ENCODE data around the gene SMARCD2.

The SMARCD2 gene

DNA sequence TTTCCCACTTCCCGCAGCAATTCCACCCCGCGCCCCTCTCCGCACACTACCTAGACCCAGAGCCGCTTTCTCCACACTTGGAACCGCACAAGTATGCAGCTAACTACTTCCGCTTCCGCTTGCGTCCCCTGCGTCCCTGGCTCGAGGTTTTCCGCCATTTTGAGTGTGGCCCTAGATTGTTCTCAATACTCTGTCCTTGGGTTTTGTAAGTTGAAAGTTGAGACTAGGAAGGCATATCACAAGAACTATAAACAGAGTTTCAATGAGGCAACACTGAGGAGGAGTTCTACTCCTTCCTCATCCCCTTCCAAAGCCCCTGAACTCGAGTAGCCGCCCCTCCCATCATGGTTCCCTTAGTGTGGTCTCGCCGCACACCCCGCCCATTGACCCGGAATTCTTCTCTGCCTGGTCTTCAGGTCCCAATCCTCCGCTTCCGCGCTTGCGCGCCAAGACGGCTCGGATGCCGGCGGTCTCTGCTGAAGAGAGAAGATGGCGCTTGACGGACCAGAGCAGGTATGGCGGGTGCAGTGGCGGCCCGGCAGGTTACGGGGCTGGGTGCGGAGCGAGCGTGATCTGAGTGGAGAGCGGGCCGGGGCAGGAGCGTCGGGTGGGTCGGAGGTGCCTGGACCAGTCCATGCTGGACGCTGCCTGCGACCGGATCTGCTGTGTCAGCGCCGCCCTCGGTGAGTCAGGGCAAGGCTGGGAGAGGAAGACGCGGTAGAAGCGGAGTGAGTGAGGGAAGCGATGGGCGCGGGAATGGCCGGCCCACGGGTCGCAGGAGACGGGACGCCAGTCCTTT, 15.3 kb downstream of the SMARCD2 start, which contains the start of the genes FTSJ3 and PSMC5:
Gene FTSJ3, minus strand, starts transcription at position 662 of the 799 bp plus-strand sequence. CDS start 761 bp downstream, outside the sequence.
Gene PSMC5, plus strand, starts transcription at position 430 of the 799 bp plus-strand sequence. Its CDS starts 60 bp downstream, at position 490.
- Histone ChIP-seq H3K36me3 (ENCODE audit: insufficient read depth, low read length) (peaks cover 58% of the 10 kb centered on the region), H3K9me3 (ENCODE audit: insufficient read depth, low read depth, low read length) (no peaks in the 10 kb centered on the region), H3K9me2 (replicated peaks; ENCODE audit: low read depth, low read length) (no peaks in the 10 kb centered on the region), H3K79me2 (ENCODE audit: insufficient read depth, low read length) (peaks cover 92% of the 10 kb centered on the region), H3K27me3 (ENCODE audit: insufficient read depth, low read length, poor library complexity, severe bottlenecking) (no peaks in the 10 kb centered on the region), H3K4me3 (ENCODE audit: low read length, poor library complexity, severe bottlenecking) (peak within 1 kb of the TSS; percentile 87), H3K4me2 (ENCODE audit: low read depth, low read length, poor library complexity, severe bottlenecking) (peak within 1 kb of the TSS; percentile 82), H2AFZ (ENCODE audit: low read length) (peak within 1 kb of the TSS; percentile 98), H3F3A (ENCODE audit: low read depth) (no peaks in the 10 kb centered on the region; the same call in 1 of the 2 replicates), H3K4me1 (ENCODE audit: insufficient read depth, low read length, poor library complexity, severe bottlenecking) (peaks cover 75% of the 10 kb centered on the region), H3K9ac (ENCODE audit: low read depth, low read length, poor library complexity, severe bottlenecking) (peak within 1 kb of the TSS; percentile 89), H4K20me1 (ENCODE audit: insufficient read depth, low read length, poor library complexity, severe bottlenecking) (peaks cover 36% of the 10 kb centered on the region)
- TF ChIP-seq, protein P1, sequence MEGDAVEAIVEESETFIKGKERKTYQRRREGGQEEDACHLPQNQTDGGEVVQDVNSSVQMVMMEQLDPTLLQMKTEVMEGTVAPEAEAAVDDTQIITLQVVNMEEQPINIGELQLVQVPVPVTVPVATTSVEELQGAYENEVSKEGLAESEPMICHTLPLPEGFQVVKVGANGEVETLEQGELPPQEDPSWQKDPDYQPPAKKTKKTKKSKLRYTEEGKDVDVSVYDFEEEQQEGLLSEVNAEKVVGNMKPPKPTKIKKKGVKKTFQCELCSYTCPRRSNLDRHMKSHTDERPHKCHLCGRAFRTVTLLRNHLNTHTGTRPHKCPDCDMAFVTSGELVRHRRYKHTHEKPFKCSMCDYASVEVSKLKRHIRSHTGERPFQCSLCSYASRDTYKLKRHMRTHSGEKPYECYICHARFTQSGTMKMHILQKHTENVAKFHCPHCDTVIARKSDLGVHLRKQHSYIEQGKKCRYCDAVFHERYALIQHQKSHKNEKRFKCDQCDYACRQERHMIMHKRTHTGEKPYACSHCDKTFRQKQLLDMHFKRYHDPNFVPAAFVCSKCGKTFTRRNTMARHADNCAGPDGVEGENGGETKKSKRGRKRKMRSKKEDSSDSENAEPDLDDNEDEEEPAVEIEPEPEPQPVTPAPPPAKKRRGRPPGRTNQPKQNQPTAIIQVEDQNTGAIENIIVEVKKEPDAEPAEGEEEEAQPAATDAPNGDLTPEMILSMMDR (conservative IDR thresholded peaks at IDR 0.05; ENCODE audit: low read length), result peak; percentile 61
- TF ChIP-seq EZH2phosphoT487 (IDR thresholded peaks at IDR 0.05; ENCODE audit: borderline replicate concordance), result no peak

DNA sequence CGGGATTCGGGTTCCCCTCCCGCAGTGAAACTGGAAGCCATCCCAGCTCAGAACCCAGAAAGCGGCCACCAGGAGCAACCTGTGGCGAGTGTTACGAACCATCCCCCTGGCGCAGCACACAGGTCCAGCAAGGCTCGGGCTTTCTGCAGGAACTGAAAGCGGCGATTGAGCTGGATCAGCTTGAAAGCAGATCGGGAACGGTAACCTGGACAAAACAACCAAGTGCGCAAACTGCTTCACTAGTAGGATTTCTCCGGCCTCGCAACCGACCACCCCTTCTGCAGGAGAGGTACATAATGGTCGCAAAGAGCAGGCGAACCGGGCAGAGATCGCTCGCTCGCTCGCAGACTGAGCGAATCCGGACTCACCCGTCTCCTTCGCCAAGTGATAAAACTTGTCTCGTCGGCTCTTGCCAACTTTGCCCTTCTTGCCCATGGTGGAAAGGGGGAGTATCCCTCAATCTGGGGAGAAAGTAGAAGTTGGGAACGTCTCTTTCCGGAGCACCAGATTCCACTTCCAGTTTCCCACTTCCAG, 15.9 kb downstream of the SMARCD2 start:
- H3K4me1 ChIP-seq (ENCODE audit: insufficient read depth, low read length, poor library complexity, severe bottlenecking), result peaks cover 70% of the 10 kb centered on the region
- H3K79me2 ChIP-seq (ENCODE audit: insufficient read depth, low read length), result peaks cover 92% of the 10 kb centered on the region
- peak overlapping the region; percentile 98 for H2AFZ ChIP-seq (ENCODE audit: low read length)
- no peaks in the 10 kb centered on the region for H3K9me3 ChIP-seq (ENCODE audit: insufficient read depth, low read depth, low read length)
- peak overlapping the region; percentile 89 for H3K9ac ChIP-seq (ENCODE audit: low read depth, low read length, poor library complexity, severe bottlenecking)
- H3K4me3 ChIP-seq (ENCODE audit: low read length, poor library complexity, severe bottlenecking), result peak overlapping the region; percentile 87
- H4K20me1 ChIP-seq (ENCODE audit: insufficient read depth, low read length, poor library complexity, severe bottlenecking), result peaks cover 36% of the 10 kb centered on the region
- H3K27me3 ChIP-seq (ENCODE audit: insufficient read depth, low read length, poor library complexity, severe bottlenecking), result no peaks in the 10 kb centered on the region
- no peak for TF ChIP-seq EZH2phosphoT487 (IDR thresholded peaks at IDR 0.05; ENCODE audit: borderline replicate concordance)
- TF ChIP-seq, protein P1 (conservative IDR thresholded peaks at IDR 0.05; ENCODE audit: low read length), result no peak
- peak overlapping the region; percentile 82 for H3K4me2 ChIP-seq (ENCODE audit: low read depth, low read length, poor library complexity, severe bottlenecking)
- H3F3A ChIP-seq (ENCODE audit: low read depth), result no peaks in the 10 kb centered on the region; the same call in 1 of the 2 replicates
- peaks cover 58% of the 10 kb centered on the region for H3K36me3 ChIP-seq (ENCODE audit: insufficient read depth, low read length)
- no peaks in the 10 kb centered on the region for H3K9me2 ChIP-seq (replicated peaks; ENCODE audit: low read depth, low read length)

DNA sequence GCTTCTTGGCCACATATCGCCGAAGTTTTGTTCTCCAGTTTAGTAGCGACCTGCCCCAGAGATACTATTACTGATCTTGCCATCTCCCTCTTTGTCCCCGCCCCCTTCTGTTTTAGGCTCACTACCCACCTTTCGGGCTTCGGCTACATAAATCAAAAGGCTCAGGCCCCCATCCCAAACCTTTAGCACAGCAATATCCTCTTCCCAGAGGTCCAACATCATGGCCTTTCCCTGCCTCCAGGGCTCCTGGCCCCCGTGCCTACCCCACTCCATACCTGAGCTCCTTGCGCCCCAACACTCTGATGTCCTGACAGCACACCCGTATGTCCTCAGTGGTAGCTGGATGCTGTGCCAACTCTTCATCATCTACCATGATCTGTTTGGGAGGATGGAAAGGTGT, 18.1 kb downstream of the SMARCD2 start:
- peaks cover 56% of the 10 kb centered on the region for H3K36me3 ChIP-seq (ENCODE audit: insufficient read depth, low read length)
- H3K4me2 ChIP-seq (ENCODE audit: low read depth, low read length, poor library complexity, severe bottlenecking), result peak overlapping the region; percentile 82
- H3F3A ChIP-seq (ENCODE audit: low read depth), result peaks cover 5% of the 10 kb centered on the region; the same call in 1 of the 2 replicates
- H3K9me2 ChIP-seq (replicated peaks; ENCODE audit: low read depth, low read length), result no peaks in the 10 kb centered on the region
- no peaks in the 10 kb centered on the region for H3K27me3 ChIP-seq (ENCODE audit: insufficient read depth, low read length, poor library complexity, severe bottlenecking)
- peaks cover 62% of the 10 kb centered on the region for H3K4me1 ChIP-seq (ENCODE audit: insufficient read depth, low read length, poor library complexity, severe bottlenecking)
- H4K20me1 ChIP-seq (ENCODE audit: insufficient read depth, low read length, poor library complexity, severe bottlenecking), result peaks cover 27% of the 10 kb centered on the region
- H2AFZ ChIP-seq (ENCODE audit: low read length), result no peak overlapping the region
- H3K9me3 ChIP-seq (ENCODE audit: insufficient read depth, low read depth, low read length), result no peaks in the 10 kb centered on the region
- TF ChIP-seq EZH2phosphoT487 (IDR thresholded peaks at IDR 0.05; ENCODE audit: borderline replicate concordance), result no peak
- TF ChIP-seq, protein P1 (conservative IDR thresholded peaks at IDR 0.05; ENCODE audit: low read length), result no peak
- no peak overlapping the region for H3K9ac ChIP-seq (ENCODE audit: low read depth, low read length, poor library complexity, severe bottlenecking)
- no peak overlapping the region for H3K4me3 ChIP-seq (ENCODE audit: low read length, poor library complexity, severe bottlenecking)
- peaks cover 83% of the 10 kb centered on the region for H3K79me2 ChIP-seq (ENCODE audit: insufficient read depth, low read length)

Data from Loucy (cell line).